HEK293 (cell line): ENCODE results near the gene MTCH2.

Experiments
- CTCF ChIA-PET: fragments of 350-600 bp; formaldehyde crosslinking; extraction: SDS; loops from one replicate; lab custom pipeline; 2021; ENCODE audit warnings: antibody characterized with exemption; lab: Yijun Ruan, JAX
- POLR2A ChIA-PET: fragments of 300-600 bp; formaldehyde crosslinking; extraction: SDS; loops from one replicate; lab custom pipeline; 2020; ENCODE audit warnings: antibody characterized with exemption, inconsistent platforms; lab: Yijun Ruan, JAX
- H3K27ac ChIP-seq: fragments of 200-500 bp; sonication (Bioruptor generic); 2 replicates; pipeline ENCODE4 v1.5.1; 2014; ENCODE audit warnings: low read depth, low read length, control low read depth, inconsistent platforms; ENCODE audit errors: extremely low read depth
- H3K36me3 ChIP-seq, 2 experiments: fragments of 200-500 bp in 1 of 2; sonication (Bioruptor generic) in 1 of 2; 1 replicate in 1 of 2; 2 replicates in 1 of 2; pipeline ENCODE4 v1.5.1; 2014 to 2017; ENCODE audit warnings: inconsistent platforms in 2 of 2, low read length in 2 of 2; ENCODE audit not compliant: control insufficient read depth in 2 of 2, insufficient read depth in 1 of 2
- H3K4me1 ChIP-seq: fragments of 200-500 bp; sonication (Bioruptor generic); 2 replicates; pipeline ENCODE4 v1.5.1; 2014; ENCODE audit warnings: mild to moderate bottlenecking, low read length, inconsistent platforms; ENCODE audit not compliant: control insufficient read depth, insufficient read depth
- H3K4me3 ChIP-seq: 2 replicates; pipeline ENCODE4 v1.5.1; 2011; ENCODE audit warnings: low read depth, mild to moderate bottlenecking, control low read depth, low read length, moderate library complexity
- H3K9me3 ChIP-seq: fragments of 200-500 bp; sonication (Bioruptor generic); 2 replicates; pipeline ENCODE4 v1.5.1; 2014; ENCODE audit warnings: low read depth, low read length, inconsistent platforms; ENCODE audit not compliant: control insufficient read depth, insufficient read depth
- BCL11A ChIP-seq: fragments of 450-650 bp; formaldehyde crosslinking; IDR thresholded peaks from 2 replicates; pipeline ENCODE4 v1.5.1; 2016; ENCODE audit warnings: low read depth, missing biosample characterization, missing genetic modification characterization
- MZF1 ChIP-seq: fragments of 450-650 bp; formaldehyde crosslinking; IDR thresholded peaks from 2 replicates; pipeline ENCODE4 v1.5.1; 2017; ENCODE audit warnings: missing biosample characterization, missing genetic modification characterization, borderline replicate concordance
- RBAK ChIP-seq: fragments of 450-650 bp; formaldehyde crosslinking; IDR thresholded peaks from 2 replicates; pipeline ENCODE4 v1.5.1; 2016; ENCODE audit warnings: missing biosample characterization, missing genetic modification characterization
- ZBTB20 ChIP-seq: fragments of 450-650 bp; formaldehyde crosslinking; IDR thresholded peaks from 2 replicates; pipeline ENCODE4 v1.5.1; 2016; ENCODE audit warnings: missing biosample characterization, missing genetic modification characterization
- ZFP3 ChIP-seq: fragments of 450-650 bp; formaldehyde crosslinking; IDR thresholded peaks from 2 replicates; pipeline ENCODE4 v1.5.1; 2016; ENCODE audit warnings: low read depth, missing biosample characterization, missing genetic modification characterization
- ZNF24 ChIP-seq: fragments of 450-650 bp; formaldehyde crosslinking; IDR thresholded peaks from 2 replicates; pipeline ENCODE4 v1.5.1; 2016; ENCODE audit warnings: missing biosample characterization, missing genetic modification characterization
- ZNF302 ChIP-seq: fragments of 450-650 bp; formaldehyde crosslinking; IDR thresholded peaks from 2 replicates; pipeline ENCODE4 v1.5.1; 2016; ENCODE audit warnings: missing biosample characterization, missing genetic modification characterization, low read depth
- ZNF404 ChIP-seq: fragments of 450-650 bp; formaldehyde crosslinking; IDR thresholded peaks from 2 replicates; pipeline ENCODE4 v1.5.1; 2017; ENCODE audit warnings: missing biosample characterization, missing genetic modification characterization
- ZNF416 ChIP-seq: fragments of 450-650 bp; formaldehyde crosslinking; IDR thresholded peaks from 2 replicates; pipeline ENCODE4 v1.5.1; 2016; ENCODE audit warnings: missing biosample characterization, missing genetic modification characterization
- ZNF510 ChIP-seq: fragments of 450-650 bp; formaldehyde crosslinking; IDR thresholded peaks from 2 replicates; pipeline ENCODE4 v1.5.1; 2018; ENCODE audit warnings: mild to moderate bottlenecking, missing genetic modification characterization, missing biosample characterization; ENCODE audit not compliant: insufficient replicate concordance
- ZNF623 ChIP-seq: fragments of 450-650 bp; formaldehyde crosslinking; IDR thresholded peaks from 2 replicates; pipeline ENCODE4 v1.5.1; 2016; ENCODE audit warnings: missing biosample characterization, missing genetic modification characterization
- ZSCAN23 ChIP-seq: fragments of 450-650 bp; formaldehyde crosslinking; IDR thresholded peaks from 2 replicates; pipeline ENCODE4 v1.5.1; 2016; ENCODE audit warnings: missing biosample characterization, missing genetic modification characterization
- TF ChIP-seq, protein P1 (sequence below): fragments of 450-650 bp; formaldehyde crosslinking; IDR thresholded peaks from 2 replicates; pipeline ENCODE4 v1.5.1; 2016; ENCODE audit warnings: missing biosample characterization, missing genetic modification characterization
- TF ChIP-seq, protein P2 (sequence below): fragments of 450-650 bp; formaldehyde crosslinking; IDR thresholded peaks from 2 replicates; pipeline ENCODE4 v1.5.1; 2016; ENCODE audit warnings: missing biosample characterization, missing genetic modification characterization, borderline replicate concordance
- TF ChIP-seq, protein P3 (sequence below): fragments of 450-650 bp; formaldehyde crosslinking; IDR thresholded peaks from 2 replicates; pipeline ENCODE4 v1.5.1; 2017; ENCODE audit warnings: missing biosample characterization, missing genetic modification characterization
- TF ChIP-seq, protein P4 (sequence below): fragments of 450-650 bp; formaldehyde crosslinking; IDR thresholded peaks from 2 replicates; pipeline ENCODE4 v1.5.1; 2017; ENCODE audit warnings: missing biosample characterization, missing genetic modification characterization
- TF ChIP-seq, protein P5 (sequence below): IDR thresholded peaks from 2 replicates; pipeline ENCODE4 v1.6.1; 2011; ENCODE audit warnings: mild to moderate bottlenecking, low read depth, low read length, borderline replicate concordance
- TF ChIP-seq, protein P6 (sequence below): fragments of 450-650 bp; formaldehyde crosslinking; IDR thresholded peaks from 2 replicates; pipeline ENCODE4 v1.5.0; 2017; ENCODE audit warnings: missing biosample characterization, missing genetic modification characterization, borderline replicate concordance
- TF ChIP-seq, protein P7 (sequence below): fragments of 450-650 bp; formaldehyde crosslinking; IDR thresholded peaks from 2 replicates; pipeline ENCODE4 v1.5.1; 2016; ENCODE audit warnings: missing biosample characterization, missing genetic modification characterization

Gene MTCH2

DNA sequence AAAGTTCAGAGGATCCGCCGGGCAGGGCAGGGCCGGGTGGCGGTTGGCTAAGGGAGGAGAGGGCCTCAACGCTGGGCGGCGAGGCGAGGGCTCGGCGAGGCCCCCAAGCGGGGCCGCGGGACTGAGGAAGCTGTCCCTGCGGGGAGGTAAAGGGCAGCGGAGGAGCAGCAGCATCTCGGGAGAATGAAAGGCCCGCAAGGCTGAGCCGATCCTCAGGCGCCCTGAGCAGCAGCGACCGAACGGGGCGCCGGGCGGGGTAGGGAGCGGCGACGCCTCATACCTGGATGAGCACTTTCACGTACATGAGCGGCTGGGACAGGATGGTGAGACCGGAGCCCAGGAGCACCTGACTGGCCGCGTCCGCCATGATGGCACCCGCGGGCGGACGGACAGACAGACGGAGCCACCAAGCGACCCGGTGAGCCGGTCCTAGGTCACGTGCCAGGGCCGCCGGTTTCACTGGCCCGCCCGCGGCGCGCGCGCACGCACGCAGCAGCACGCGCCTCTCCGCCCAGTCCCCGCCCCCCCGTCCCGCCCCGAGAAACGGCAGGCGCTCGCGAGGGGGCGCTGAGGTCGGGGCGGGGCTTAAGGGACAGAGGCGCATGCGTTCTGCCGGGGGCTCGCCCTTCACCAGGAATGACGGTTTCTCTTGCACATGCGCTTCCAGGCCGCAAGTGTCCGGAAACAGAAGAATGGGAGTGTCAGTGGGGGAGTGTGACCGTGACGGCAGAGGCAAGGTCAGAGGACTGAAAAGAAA, at the start of gene MTCH2 (continued):
- TF ChIP-seq ZFP3 (tag by site-specific recombination) (no peak), ZBTB20 (tag by site-specific recombination) (peak; percentile 71), ZNF416 (tag by site-specific recombination) (no peak), ZNF24 (no peak), ZNF623 (tag by site-specific recombination) (no peak)
- TF ChIP-seq, protein P1, sequence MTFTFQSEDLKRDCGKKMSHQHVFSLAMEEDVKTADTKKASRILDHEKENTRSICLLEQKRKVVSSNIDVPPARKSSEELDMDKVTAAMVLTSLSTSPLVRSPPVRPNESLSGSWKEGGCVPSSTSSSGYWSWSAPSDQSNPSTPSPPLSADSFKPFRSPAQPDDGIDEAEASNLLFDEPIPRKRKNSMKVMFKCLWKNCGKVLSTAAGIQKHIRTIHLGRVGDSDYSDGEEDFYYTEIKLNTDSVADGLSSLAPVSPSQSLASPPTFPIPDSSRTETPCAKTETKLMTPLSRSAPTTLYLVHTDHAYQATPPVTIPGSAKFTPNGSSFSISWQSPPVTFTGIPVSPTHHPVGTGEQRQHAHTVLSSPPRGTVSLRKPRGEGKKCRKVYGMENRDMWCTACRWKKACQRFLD = 0 out of 2 replicates have a peak, but pooled peaks have one; percentile 56

DNA sequence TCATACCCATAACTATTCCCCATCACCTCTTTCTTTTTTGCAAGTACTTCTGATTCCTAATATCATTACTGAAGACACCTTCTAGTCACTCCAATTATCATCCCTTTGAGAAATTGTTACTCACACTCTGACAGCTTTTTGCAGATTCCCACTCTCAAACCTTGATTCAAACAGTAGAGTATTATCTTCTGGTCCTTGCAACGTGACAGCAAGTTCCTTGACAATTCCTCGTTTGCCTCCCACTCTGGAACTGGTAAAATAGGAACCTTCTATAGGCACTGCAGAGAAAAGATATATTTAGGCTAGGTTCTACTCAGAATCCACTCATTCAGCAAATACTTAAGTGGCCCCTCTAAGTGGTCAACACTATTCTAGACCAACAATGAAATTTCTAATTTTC, 49.6 kb upstream of the MTCH2 start:
- POLR2A ChIA-PET = no interaction called here
- Histone ChIP-seq H3K4me3 (no peak overlapping the region), H3K36me3 (no peaks in the 10 kb centered on the region), H3K9me3 (no peaks in the 10 kb centered on the region), H3K27ac (no peak overlapping the region), H3K4me1 (no peaks in the 10 kb centered on the region)
- CTCF ChIA-PET = no interaction called here
- TF ChIP-seq ZNF510 (tag by site-specific recombination) (no peak), RBAK (tag by site-specific recombination) (no peak), ZNF302 (tag by site-specific recombination) (no peak), ZSCAN23 (no peak), ZNF404 (tag by site-specific recombination) (no peak), BCL11A (tag by site-specific recombination) (no peak), MZF1 (tag by site-specific recombination) (no peak)
- TF ChIP-seq, protein P2, sequence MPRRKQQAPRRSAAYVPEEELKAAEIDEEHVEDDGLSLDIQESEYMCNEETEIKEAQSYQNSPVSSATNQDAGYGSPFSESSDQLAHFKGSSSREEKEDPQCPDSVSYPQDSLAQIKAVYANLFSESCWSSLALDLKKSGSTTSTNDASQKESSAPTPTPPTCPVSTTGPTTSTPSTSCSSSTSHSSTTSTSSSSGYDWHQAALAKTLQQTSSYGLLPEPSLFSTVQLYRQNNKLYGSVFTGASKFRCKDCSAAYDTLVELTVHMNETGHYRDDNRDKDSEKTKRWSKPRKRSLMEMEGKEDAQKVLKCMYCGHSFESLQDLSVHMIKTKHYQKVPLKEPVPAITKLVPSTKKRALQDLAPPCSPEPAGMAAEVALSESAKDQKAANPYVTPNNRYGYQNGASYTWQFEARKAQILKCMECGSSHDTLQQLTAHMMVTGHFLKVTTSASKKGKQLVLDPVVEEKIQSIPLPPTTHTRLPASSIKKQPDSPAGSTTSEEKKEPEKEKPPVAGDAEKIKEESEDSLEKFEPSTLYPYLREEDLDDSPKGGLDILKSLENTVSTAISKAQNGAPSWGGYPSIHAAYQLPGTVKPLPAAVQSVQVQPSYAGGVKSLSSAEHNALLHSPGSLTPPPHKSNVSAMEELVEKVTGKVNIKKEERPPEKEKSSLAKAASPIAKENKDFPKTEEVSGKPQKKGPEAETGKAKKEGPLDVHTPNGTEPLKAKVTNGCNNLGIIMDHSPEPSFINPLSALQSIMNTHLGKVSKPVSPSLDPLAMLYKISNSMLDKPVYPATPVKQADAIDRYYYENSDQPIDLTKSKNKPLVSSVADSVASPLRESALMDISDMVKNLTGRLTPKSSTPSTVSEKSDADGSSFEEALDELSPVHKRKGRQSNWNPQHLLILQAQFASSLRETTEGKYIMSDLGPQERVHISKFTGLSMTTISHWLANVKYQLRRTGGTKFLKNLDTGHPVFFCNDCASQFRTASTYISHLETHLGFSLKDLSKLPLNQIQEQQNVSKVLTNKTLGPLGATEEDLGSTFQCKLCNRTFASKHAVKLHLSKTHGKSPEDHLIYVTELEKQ (tag by site-specific recombination) = no peak
- TF ChIP-seq, protein P3, sequence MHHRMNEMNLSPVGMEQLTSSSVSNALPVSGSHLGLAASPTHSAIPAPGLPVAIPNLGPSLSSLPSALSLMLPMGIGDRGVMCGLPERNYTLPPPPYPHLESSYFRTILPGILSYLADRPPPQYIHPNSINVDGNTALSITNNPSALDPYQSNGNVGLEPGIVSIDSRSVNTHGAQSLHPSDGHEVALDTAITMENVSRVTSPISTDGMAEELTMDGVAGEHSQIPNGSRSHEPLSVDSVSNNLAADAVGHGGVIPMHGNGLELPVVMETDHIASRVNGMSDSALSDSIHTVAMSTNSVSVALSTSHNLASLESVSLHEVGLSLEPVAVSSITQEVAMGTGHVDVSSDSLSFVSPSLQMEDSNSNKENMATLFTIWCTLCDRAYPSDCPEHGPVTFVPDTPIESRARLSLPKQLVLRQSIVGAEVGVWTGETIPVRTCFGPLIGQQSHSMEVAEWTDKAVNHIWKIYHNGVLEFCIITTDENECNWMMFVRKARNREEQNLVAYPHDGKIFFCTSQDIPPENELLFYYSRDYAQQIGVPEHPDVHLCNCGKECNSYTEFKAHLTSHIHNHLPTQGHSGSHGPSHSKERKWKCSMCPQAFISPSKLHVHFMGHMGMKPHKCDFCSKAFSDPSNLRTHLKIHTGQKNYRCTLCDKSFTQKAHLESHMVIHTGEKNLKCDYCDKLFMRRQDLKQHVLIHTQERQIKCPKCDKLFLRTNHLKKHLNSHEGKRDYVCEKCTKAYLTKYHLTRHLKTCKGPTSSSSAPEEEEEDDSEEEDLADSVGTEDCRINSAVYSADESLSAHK (tag by site-specific recombination) = no peak
- TF ChIP-seq, protein P4, sequence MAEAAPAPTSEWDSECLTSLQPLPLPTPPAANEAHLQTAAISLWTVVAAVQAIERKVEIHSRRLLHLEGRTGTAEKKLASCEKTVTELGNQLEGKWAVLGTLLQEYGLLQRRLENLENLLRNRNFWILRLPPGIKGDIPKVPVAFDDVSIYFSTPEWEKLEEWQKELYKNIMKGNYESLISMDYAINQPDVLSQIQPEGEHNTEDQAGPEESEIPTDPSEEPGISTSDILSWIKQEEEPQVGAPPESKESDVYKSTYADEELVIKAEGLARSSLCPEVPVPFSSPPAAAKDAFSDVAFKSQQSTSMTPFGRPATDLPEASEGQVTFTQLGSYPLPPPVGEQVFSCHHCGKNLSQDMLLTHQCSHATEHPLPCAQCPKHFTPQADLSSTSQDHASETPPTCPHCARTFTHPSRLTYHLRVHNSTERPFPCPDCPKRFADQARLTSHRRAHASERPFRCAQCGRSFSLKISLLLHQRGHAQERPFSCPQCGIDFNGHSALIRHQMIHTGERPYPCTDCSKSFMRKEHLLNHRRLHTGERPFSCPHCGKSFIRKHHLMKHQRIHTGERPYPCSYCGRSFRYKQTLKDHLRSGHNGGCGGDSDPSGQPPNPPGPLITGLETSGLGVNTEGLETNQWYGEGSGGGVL (tag by site-specific recombination) = no peak
- TF ChIP-seq, protein P5, sequence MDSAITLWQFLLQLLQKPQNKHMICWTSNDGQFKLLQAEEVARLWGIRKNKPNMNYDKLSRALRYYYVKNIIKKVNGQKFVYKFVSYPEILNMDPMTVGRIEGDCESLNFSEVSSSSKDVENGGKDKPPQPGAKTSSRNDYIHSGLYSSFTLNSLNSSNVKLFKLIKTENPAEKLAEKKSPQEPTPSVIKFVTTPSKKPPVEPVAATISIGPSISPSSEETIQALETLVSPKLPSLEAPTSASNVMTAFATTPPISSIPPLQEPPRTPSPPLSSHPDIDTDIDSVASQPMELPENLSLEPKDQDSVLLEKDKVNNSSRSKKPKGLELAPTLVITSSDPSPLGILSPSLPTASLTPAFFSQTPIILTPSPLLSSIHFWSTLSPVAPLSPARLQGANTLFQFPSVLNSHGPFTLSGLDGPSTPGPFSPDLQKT = no peak
- TF ChIP-seq, protein P6, sequence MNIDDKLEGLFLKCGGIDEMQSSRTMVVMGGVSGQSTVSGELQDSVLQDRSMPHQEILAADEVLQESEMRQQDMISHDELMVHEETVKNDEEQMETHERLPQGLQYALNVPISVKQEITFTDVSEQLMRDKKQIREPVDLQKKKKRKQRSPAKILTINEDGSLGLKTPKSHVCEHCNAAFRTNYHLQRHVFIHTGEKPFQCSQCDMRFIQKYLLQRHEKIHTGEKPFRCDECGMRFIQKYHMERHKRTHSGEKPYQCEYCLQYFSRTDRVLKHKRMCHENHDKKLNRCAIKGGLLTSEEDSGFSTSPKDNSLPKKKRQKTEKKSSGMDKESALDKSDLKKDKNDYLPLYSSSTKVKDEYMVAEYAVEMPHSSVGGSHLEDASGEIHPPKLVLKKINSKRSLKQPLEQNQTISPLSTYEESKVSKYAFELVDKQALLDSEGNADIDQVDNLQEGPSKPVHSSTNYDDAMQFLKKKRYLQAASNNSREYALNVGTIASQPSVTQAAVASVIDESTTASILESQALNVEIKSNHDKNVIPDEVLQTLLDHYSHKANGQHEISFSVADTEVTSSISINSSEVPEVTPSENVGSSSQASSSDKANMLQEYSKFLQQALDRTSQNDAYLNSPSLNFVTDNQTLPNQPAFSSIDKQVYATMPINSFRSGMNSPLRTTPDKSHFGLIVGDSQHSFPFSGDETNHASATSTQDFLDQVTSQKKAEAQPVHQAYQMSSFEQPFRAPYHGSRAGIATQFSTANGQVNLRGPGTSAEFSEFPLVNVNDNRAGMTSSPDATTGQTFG (tag by site-specific recombination) = no peak
- TF ChIP-seq, protein P7, sequence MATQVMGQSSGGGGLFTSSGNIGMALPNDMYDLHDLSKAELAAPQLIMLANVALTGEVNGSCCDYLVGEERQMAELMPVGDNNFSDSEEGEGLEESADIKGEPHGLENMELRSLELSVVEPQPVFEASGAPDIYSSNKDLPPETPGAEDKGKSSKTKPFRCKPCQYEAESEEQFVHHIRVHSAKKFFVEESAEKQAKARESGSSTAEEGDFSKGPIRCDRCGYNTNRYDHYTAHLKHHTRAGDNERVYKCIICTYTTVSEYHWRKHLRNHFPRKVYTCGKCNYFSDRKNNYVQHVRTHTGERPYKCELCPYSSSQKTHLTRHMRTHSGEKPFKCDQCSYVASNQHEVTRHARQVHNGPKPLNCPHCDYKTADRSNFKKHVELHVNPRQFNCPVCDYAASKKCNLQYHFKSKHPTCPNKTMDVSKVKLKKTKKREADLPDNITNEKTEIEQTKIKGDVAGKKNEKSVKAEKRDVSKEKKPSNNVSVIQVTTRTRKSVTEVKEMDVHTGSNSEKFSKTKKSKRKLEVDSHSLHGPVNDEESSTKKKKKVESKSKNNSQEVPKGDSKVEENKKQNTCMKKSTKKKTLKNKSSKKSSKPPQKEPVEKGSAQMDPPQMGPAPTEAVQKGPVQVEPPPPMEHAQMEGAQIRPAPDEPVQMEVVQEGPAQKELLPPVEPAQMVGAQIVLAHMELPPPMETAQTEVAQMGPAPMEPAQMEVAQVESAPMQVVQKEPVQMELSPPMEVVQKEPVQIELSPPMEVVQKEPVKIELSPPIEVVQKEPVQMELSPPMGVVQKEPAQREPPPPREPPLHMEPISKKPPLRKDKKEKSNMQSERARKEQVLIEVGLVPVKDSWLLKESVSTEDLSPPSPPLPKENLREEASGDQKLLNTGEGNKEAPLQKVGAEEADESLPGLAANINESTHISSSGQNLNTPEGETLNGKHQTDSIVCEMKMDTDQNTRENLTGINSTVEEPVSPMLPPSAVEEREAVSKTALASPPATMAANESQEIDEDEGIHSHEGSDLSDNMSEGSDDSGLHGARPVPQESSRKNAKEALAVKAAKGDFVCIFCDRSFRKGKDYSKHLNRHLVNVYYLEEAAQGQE (tag by site-specific recombination) = no peak
